Keratinocyte (primary cell): Measurements from ENCODE around the gene MORN5. TPM values are rescaled to one million over a fixed set of nuclear protein-coding genes. Genes with fewer than 3 reads are reported as not detected.
A peak's percentile ranks its signal among the peaks of the same experiment; 100 is the strongest.

Experiments
- DNase-seq: peaks from one replicate; pipeline ENCODE4 v3.0.0-alpha.2; 2011; ENCODE audit warnings: low read depth, missing footprints, low spot score
- FAIRE-seq: peaks from 2 replicates; lab custom pipeline; 2011; peaks lifted over from hg19 to GRCh38; lab: Jason Lieb, UNC
- H2AFZ ChIP-seq: 2 replicates; pipeline ENCODE4 v1.6.0; 2012; ENCODE audit warnings: low read length, control low read depth, inconsistent platforms; ENCODE audit not compliant: control insufficient read depth
- H3K27ac ChIP-seq: 2 replicates; pipeline ENCODE4 v1.5.1; 2011; ENCODE audit warnings: low read length; ENCODE audit not compliant: control insufficient read depth, insufficient read depth
- H3K27me3 ChIP-seq: 3 replicates; pipeline ENCODE4 v1.6.0; 2011; ENCODE audit warnings: low read length; ENCODE audit not compliant: control insufficient read depth, insufficient read depth; ENCODE audit errors: extremely low read depth
- H3K36me3 ChIP-seq, 2 experiments: 2 replicates in 1 of 2; 3 replicates in 1 of 2; pipeline ENCODE4 v1.5.1; 2011; ENCODE audit warnings: low read length in 2 of 2, mild to moderate bottlenecking in 1 of 2; ENCODE audit not compliant: control insufficient read depth in 2 of 2, insufficient read depth in 2 of 2; ENCODE audit errors: extremely low read depth in 1 of 2
- H3K4me1 ChIP-seq: 3 replicates; pipeline ENCODE4 v1.5.1; 2011; ENCODE audit warnings: low read length; ENCODE audit not compliant: control insufficient read depth, insufficient read depth; ENCODE audit errors: extremely low read depth
- H3K4me2 ChIP-seq: 3 replicates; pipeline ENCODE4 v1.6.0; 2011; ENCODE audit warnings: low read depth, low read length; ENCODE audit not compliant: control insufficient read depth, insufficient read depth; ENCODE audit errors: extremely low read depth
- H3K4me3 ChIP-seq, 3 experiments: fragments of 200-600 bp in 1 of 3; sonication (generic) in 1 of 3; 2 replicates in 2 of 3; 3 replicates in 1 of 3; pipeline ENCODE4 v1.5.1; 2011 to 2016; ENCODE audit warnings: low read length in 3 of 3, mild to moderate bottlenecking in 3 of 3, control low read depth in 2 of 3, inconsistent platforms in 1 of 3, low read depth in 1 of 3, mixed read lengths in 1 of 3, mixed run types in 1 of 3, moderate library complexity in 1 of 3; ENCODE audit not compliant: control insufficient read depth in 2 of 3, insufficient read depth in 2 of 3; ENCODE audit errors: extremely low read depth in 1 of 3
- H3K79me2 ChIP-seq: 2 replicates; pipeline ENCODE4 v1.6.0; 2012; ENCODE audit warnings: low read length; ENCODE audit not compliant: control insufficient read depth, insufficient read depth
- H3K9ac ChIP-seq: 3 replicates; pipeline ENCODE4 v1.6.0; 2011; ENCODE audit warnings: low read length; ENCODE audit not compliant: control insufficient read depth, insufficient read depth; ENCODE audit errors: extremely low read depth
- H3K9me1 ChIP-seq: 3 replicates; pipeline ENCODE4 v1.6.0; 2011; ENCODE audit warnings: low read length; ENCODE audit not compliant: control insufficient read depth, insufficient read depth; ENCODE audit errors: extremely low read depth
- H3K9me3 ChIP-seq: 2 replicates; pipeline ENCODE4 v1.5.1; 2012; ENCODE audit warnings: low read depth, low read length; ENCODE audit not compliant: control insufficient read depth
- H4K20me1 ChIP-seq: 3 replicates; pipeline ENCODE4 v1.6.0; 2011; ENCODE audit warnings: low read length; ENCODE audit not compliant: control insufficient read depth, insufficient read depth; ENCODE audit errors: extremely low read depth
- CTCF ChIP-seq, 3 experiments: IDR thresholded peaks in 1 of 3; conservative IDR thresholded peaks in 1 of 3; optimal IDR thresholded peaks in 1 of 3; 2 replicates in 2 of 3; 3 replicates in 1 of 3; pipeline versions ENCODE3 to v1.5.1; 2011; ENCODE audit warnings: low read length in 3 of 3, mild to moderate bottlenecking in 3 of 3, moderate library complexity in 2 of 3, control low read depth in 1 of 3, inconsistent platforms in 1 of 3; ENCODE audit not compliant: insufficient read depth in 2 of 3; ENCODE audit errors: extremely low read depth in 1 of 3
- EZH2 ChIP-seq: IDR thresholded peaks from one replicate; pipeline ENCODE4 v1.6.1; 2012; ENCODE audit warnings: inconsistent platforms, mild to moderate bottlenecking, low read length, moderate library complexity
- dilution Hi-C: fragments of 300-500 bp; cut with MboI; formaldehyde crosslinking; loops from one replicate; pipeline ENCODE4 v1.7.0; 2020; ENCODE audit warnings: low sequenced_read_pairs; ENCODE audit not compliant: extremely low pct_ligation_motif_present
- polyA minus RNA-seq, 3 experiments: library from RNA; depleted of rRNA, polyadenylated mRNA; stranded (reverse); fragments of >200 nt; gene quantifications; 1 replicate in 1 of 3; 2 replicates in 1 of 3; 3 replicates in 1 of 3; pipeline ENCODE4 v1.2.3, GENCODE V29; 2011
- polyA plus RNA-seq, 5 experiments: library from polyadenylated mRNA; depleted of rRNA in 3 of 5; stranded (reverse) in 3 of 5; stranded (forward) in 1 of 5; unstranded in 1 of 5; fragments of >200 nt; gene quantifications; 1 replicate in 1 of 5; 2 replicates in 3 of 5; 3 replicates in 1 of 5; pipeline versions ENCODE4 v1.2.1 to v1.2.3, GENCODE V29; 2011 to 2012; ENCODE audit warnings: missing spikeins in 2 of 5, low read depth in 1 of 5, low replicate concordance in 1 of 5

The MORN5 gene
- polyA plus RNA-seq = not detected in 3 replicates
- polyA plus RNA-seq (2011; ENCODE audit: low read depth) = not detected
- not detected in 2 replicates for polyA plus RNA-seq (2011; cell fraction: cytosol; rRNA removed)
- not detected in 2 replicates for polyA plus RNA-seq (2011; cell fraction: nucleus; rRNA removed)
- not detected in 2 replicates for polyA plus RNA-seq (2012; ENCODE audit: low replicate concordance)
- not detected in 3 replicates for polyA minus RNA-seq
- not detected for polyA minus RNA-seq (2011; cell fraction: cytosol; rRNA and poly(A)+ RNA removed)
- not detected in 2 replicates for polyA minus RNA-seq (2011; cell fraction: nucleus; rRNA and poly(A)+ RNA removed)

GRCh38 chr9:122159026-122159924, at the start of gene MORN5, which contains the start of gene NDUFA8:
Gene MORN5, plus strand, starts transcription at chr9:122159908. Its CDS starts 65 bp downstream, at chr9:122159973.
Gene NDUFA8, minus strand, starts transcription at chr9:122159779. Its CDS starts 102 bp downstream, at chr9:122159677.
- Histone ChIP-seq H3K9me1 (peaks cover 7% of the 10 kb centered on the region), H3K27ac (peak within 1 kb of the TSS; percentile 82), H3K4me1 (peaks cover 11% of the 10 kb centered on the region), H3K4me2 (peak within 1 kb of the TSS; percentile 90), H3K36me3 (peaks cover 0 to 2% of the 10 kb centered on the region in 2 experiments), H3K9ac (peak within 1 kb of the TSS; percentile 91), H3K4me3 (peak within 1 kb of the TSS; percentile 79 to 92 (median 85)), H3K79me2 (peaks cover 38% of the 10 kb centered on the region), H3K27me3 (peaks cover 7% of the 10 kb centered on the region), H2AFZ (peak within 1 kb of the TSS; percentile 99), H3K9me3 (no peaks in the 10 kb centered on the region), H4K20me1 (peaks cover 2% of the 10 kb centered on the region)
- DNase-seq = peak; percentile 85
- dilution Hi-C loops = no loop called here
- peak; percentile 83 for FAIRE-seq
- TF ChIP-seq EZH2 = no peak

- Histone ChIP-seq H3K36me3 (no peaks in the 10 kb centered on the region), H3K9me1 (no peaks in the 10 kb centered on the region), H3K4me2 (no peak overlapping the region), H3K27ac (no peak overlapping the region), H3K4me1 (no peaks in the 10 kb centered on the region), H3K4me3 (no peak overlapping the region), H2AFZ (no peak overlapping the region), H3K27me3 (peaks cover 4% of the 10 kb centered on the region), H3K9me3 (no peaks in the 10 kb centered on the region), H3K9ac (no peak overlapping the region), H4K20me1 (no peaks in the 10 kb centered on the region), H3K79me2 (no peaks in the 10 kb centered on the region)
- TF ChIP-seq CTCF (optimal IDR thresholded peaks at IDR 0.05 in 1 of 3, IDR thresholded peaks at IDR 0.05 in 1 of 3, conservative IDR thresholded peaks at IDR 0.05 in 1 of 3; ENCODE audit: extremely low read depth in 1 of 3, insufficient read depth in 2 of 3, low read length in 3 of 3) (no peak), EZH2 (no peak)
- dilution Hi-C loops = no loop called here
- FAIRE-seq = no peak
- no peak for DNase-seq
These were observed 49.4 kb upstream of the MORN5 start for GRCh38 chr9:122110100-122110833.
